Retinal pigment epithelial cell (primary cell): ENCODE measurements around the gene IGSF9B.

Experiments
- DNase-seq: peaks from one replicate; pipeline ENCODE4 v3.0.0-alpha.2; 2010; ENCODE audit warnings: low read depth
- H3K4me3 ChIP-seq: 2 replicates; pipeline ENCODE4 v1.5.1; 2011; ENCODE audit warnings: mild to moderate bottlenecking, low read length, control low read depth, moderate library complexity
- CTCF ChIP-seq: conservative IDR thresholded peaks from 2 replicates; pipeline ENCODE4 v1.5.1; 2011; ENCODE audit warnings: low read depth, low read length, control low read depth, inconsistent platforms

Gene IGSF9B

GRCh38 chr11:133984828-133985227, 28.1 kb upstream of the IGSF9B start:
- H3K4me3 ChIP-seq, result no peak overlapping the region
- TF ChIP-seq CTCF, result no peak
- DNase-seq, result no peak

- H3K4me3 ChIP-seq, result no peak overlapping the region
- no peak for TF ChIP-seq CTCF
- no peak for DNase-seq
Measured at GRCh38 chr11:133983660-133984316, 27.0 kb upstream of the IGSF9B start.

- DNase-seq, result no peak
- H3K4me3 ChIP-seq, result no peak overlapping the region
- no peak for TF ChIP-seq CTCF
Measured at GRCh38 chr11:133982876-133983275, 26.1 kb upstream of the IGSF9B start.

DNA sequence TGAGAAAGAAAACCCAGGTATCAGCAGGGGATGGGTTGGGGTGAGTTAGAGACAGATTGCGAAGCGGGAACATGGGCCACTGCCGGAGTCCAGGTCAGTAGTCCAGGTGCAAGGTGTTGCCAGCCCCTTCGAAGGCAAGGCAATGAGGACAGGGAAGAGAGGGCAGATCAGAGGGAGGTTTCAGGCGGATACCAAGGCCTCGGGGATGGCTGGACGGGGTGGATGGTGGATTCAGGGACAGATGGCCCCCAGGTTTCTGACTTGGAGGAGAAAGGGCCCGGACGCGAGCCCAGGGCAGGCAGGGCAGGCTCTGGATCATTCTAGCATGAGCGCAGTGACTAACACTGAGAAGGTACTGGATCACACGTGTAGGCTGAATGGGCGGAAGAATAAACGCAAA, 25.4 kb upstream of the IGSF9B start:
- no peak for TF ChIP-seq CTCF
- DNase-seq, result no peak
- H3K4me3 ChIP-seq, result no peak overlapping the region

- DNase-seq, result no peak
- H3K4me3 ChIP-seq, result no peak overlapping the region
- TF ChIP-seq CTCF, result no peak
Measured at GRCh38 chr11:133981156-133981555, 24.4 kb upstream of the IGSF9B start.

DNA sequence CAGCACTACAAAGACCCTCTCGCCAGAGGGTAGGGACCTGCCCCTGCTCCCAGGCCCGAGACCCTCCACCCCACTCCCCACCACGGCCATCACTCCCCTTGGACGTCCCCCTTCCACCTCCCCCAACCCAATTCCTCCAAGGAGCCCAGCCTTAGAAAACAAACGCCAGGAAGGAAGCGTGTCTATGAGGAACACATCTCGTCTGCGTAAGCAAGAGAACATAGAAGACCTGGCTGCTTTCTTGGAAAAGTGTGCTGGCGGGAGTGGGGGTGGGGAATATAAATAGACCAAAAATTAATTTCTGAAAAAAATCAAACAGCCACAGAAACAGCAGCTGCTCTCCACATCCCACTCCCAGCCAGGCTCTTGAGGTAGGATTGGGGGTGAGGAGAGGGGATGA, 23.9 kb upstream of the IGSF9B start:
- no peak for DNase-seq
- H3K4me3 ChIP-seq, result no peak overlapping the region
- no peak for TF ChIP-seq CTCF

- no peak for DNase-seq
- no peak overlapping the region for H3K4me3 ChIP-seq
- TF ChIP-seq CTCF, result no peak
Measured at GRCh38 chr11:133978794-133979193, 22.0 kb upstream of the IGSF9B start.
